Measurements from ENCODE around the gene ZMYND15.

GRCh38 chr17:4690745-4691144 lies 48.9 kb upstream of the ZMYND15 start:
- TF ChIP-seq CTCF (IDR thresholded peaks at IDR 0.05; ENCODE audit: poor library complexity) (no peak), EZH2 (IDR thresholded peaks at IDR 0.05; ENCODE audit: borderline replicate concordance) (no peak)

Measured in hepatocyte (in vitro differentiated cells).